ENCODE measurements around the gene CEBPA. TPM values are rescaled to one million over a fixed set of nuclear protein-coding genes. Genes with fewer than 3 reads are reported as not detected.
A peak's percentile ranks its signal among the peaks of the same experiment; 100 is the strongest.

The CEBPA gene
- total RNA-seq (2014; rRNA removed; shearing (Covaris generic); ENCODE audit: low replicate concordance): 10.7 and 16.8 TPM in 2 replicates

DNA sequence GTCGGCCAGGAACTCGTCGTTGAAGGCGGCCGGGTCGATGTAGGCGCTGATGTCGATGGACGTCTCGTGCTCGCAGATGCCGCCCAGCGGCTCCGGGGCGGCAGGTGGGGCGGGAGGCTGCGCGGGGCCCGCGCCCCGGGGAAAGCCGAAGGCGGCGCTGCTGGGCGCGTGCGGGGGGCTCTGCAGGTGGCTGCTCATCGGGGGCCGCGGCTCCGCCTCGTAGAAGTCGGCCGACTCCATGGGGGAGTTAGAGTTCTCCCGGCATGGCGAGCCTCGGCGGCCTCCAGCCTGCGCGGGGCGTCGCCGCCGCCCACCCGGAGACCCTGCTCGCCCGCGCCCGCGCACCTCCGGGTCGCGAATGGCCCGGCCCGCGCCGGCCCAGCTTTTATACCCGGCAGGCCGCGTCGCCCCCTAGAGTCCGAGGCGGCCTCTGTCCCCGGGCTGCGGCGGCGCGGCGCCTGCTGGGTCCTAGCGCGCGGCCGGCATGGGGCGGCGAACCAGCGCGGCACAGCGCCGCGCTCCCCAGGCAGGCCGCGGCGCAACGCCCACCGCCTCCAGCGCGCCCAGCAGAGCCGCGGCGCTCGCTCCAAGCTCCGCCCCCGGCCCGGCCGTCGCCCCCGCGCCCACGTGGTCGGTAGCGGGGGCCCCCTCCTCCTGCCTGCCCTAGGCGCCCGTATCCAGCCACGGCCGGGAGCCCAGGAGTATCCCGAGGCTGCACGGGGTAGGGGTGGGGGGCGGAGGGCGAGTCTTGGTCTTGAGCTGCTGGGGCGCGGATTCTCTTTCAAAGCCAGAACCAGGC lies at the start of gene CEBPA:
Gene CEBPA (minus strand): TSS at position 360 of the 799 bp plus-strand sequence. CDS start 120 bp downstream, at position 240.
- in situ Hi-C loops (cut with HindIII; ENCODE audit: low pct_unique_long_range_greater_than_20kb, low sequenced_read_pairs): no loop called here

DNA sequence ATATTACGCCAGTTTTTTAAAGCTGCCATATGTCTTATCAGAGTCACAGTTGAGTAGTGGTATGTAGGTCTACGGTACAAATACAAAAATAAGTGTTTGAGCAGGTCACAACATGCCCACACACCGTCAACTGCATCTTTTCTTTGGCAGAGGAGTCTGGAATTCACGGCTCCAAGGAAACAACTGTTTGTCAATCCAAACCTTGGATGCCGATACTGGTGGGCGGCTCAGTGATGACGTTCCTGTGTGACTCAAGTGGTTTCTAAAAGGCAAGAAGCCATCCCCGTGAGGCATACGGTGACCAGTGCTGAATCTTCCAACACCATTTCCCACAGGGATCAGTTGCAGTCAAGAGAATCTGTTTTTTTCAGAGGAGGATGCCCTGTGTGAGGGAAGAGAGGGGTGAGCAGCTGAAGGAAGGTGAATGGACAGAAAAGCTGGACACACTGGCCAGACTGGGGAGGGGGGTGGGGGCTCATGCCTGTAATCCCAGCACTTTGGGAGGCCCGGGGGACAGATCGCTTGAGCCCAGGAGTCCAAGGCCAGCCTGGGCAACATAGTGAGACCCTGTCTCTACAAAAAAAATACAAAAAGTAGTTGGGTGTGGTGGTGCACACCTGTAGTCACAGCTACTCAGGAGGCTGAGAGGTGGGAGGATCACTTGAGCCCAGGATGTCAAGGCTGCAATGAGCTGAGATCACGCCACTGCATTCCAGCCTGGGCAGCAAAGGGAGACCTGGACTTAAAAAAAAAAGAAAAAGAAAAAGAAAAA lies 48.4 kb upstream of the CEBPA start:
- no peak for DNase-seq (ENCODE audit: low read depth)
- in situ Hi-C loops (cut with HindIII; ENCODE audit: low pct_unique_long_range_greater_than_20kb, low sequenced_read_pairs): no loop called here

More for the DNA sequence above, at the start of gene CEBPA:
- peak; percentile 90 for DNase-seq (ENCODE audit: low read depth)

DNA sequence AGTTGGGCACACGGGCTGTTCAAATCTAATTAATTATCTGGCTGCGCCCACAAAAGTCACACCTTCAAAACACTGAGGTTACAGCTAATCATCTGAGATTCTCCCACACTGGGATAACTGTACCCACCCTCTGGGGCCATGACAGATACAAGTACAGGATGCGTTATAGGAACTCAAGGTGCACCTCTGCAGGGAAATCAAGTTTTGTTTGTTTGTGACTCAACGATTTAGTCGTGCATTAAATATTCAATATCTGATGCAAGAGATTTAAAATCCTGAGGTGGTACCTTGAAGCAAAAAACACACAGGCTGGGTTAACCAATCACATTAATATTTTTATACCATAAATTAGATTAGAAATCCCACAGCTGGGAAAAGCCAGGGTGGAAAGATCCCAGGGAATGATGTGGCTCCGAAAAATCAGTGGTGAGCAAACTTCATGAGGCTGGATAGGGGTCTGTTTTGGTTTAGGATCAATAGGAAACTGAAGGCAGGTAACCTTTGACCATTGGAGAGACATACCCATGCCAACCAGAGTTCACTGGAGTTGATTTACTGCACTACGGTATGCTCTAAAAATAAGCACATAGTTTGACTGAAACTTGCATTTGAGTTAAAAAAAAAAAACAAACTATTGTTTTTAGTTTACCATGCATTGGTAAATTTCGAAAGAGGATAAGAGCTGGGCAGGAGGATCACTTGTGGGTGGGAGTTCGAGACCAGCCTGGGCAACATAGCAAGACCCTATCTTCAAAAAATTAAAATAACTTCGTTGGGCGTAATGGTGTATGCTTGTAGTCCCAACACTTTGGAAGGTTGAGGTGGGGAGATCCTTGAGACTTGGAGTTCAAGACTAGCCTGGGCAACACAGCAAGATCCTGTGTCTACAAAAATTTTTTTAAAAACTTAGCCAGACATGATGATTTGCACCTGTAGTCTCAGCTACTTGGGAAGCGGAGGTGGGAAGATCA lies 47.3 kb upstream of the CEBPA start:
- no peak for DNase-seq (ENCODE audit: low read depth)
- in situ Hi-C loops (cut with HindIII; ENCODE audit: low pct_unique_long_range_greater_than_20kb, low sequenced_read_pairs): no loop called here

DNA sequence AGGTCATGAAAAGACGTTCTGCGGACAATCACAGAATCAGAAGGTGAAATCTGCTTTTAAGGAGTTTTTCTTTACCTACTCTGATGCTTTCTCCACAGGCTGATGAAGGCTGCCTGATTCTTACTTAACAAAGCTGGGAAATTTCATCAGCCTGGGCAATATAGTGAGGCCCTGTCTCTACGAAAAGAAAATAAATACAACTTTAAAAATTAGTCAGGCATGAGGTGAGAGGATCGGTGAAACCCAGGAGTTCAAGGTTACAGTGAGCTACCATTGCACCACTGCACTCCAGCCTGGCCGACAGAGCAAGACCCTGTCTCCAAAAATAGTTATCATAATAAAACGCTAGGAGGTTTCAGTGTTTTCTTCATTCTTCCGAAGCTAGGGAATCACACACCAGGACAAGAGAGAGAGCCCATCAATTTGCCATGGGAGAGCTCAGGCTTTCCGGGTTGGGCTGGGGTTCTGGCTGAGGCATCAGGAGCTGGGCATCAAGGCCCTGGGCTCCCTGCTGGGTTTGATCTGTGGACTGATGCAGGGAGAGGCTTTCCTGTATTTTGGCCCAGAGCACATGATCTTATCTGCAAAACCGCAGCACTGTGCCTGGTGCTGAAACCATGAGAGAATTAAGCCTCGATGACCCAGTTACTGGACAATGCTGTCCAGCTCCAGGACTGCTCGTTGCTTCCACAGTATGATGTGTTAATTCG lies 46.1 kb upstream of the CEBPA start:
- DNase-seq (ENCODE audit: low read depth): no peak
- in situ Hi-C loops (cut with HindIII; ENCODE audit: low pct_unique_long_range_greater_than_20kb, low sequenced_read_pairs): no loop called here

DNA sequence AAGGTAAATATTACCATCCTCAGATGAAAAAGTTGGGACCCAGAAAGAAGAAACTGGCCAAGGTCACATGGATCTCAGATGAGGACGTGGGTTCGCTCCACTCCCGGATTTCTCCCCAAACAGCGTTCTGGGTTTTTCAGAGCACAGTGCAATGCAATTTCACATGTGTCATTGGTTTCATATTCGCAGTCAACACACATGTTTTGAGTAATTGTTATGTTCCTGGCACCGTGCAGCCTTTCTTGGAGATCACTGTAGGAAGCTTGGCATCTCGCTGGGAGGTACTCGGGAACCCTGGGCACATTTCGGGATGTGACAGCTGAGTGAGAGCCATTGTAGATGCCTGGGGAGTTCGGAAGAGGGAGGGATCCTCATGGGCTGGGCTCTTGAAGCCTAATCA lies 45.0 kb upstream of the CEBPA start:
- DNase-seq (ENCODE audit: low read depth): no peak
- in situ Hi-C loops (cut with HindIII; ENCODE audit: low pct_unique_long_range_greater_than_20kb, low sequenced_read_pairs): no loop called here

DNA sequence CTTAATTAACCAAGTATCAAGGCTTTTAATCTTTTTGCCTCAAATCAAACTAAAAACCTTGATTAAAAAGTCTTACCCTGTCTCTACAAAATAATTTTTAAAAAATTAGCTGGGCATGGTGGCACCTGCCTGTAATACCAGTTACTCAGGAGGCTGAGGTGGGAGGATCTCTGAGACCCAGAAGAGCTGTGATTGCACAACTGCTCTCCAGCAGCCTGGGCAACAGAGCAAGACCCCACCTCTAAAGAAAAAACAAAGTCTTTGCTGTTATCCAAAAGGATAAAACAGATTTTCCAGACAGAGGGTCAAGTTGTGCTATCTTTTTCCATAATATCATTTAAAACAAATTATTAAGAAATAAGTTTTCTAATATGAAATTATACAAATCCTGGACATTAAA lies 44.3 kb upstream of the CEBPA start:
- in situ Hi-C loops (cut with HindIII; ENCODE audit: low pct_unique_long_range_greater_than_20kb, low sequenced_read_pairs): no loop called here

DNA sequence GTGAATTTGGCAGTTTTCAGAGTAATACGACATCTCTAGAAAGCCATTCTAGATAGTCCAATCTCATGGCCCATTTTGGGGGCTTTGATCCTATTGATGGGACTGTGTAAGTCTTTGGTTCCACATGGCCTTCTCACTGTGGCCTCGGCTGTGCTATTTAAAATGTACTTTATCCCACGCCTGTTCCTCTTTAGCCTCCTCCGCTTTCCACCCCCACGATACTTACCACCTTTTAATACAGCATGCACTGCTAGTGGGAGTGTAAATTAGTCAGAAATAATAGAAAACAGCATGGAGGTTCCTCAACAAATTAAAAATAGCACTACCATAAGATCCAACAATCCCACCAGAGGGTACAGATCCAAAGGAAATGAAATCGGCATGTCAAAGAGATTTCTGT lies 42.8 kb upstream of the CEBPA start:
- in situ Hi-C loops (cut with HindIII; ENCODE audit: low pct_unique_long_range_greater_than_20kb, low sequenced_read_pairs): no loop called here
- DNase-seq (ENCODE audit: low read depth): no peak

More for the DNA sequence above, 44.3 kb upstream of the CEBPA start:
- no peak for DNase-seq (ENCODE audit: low read depth)

DNA sequence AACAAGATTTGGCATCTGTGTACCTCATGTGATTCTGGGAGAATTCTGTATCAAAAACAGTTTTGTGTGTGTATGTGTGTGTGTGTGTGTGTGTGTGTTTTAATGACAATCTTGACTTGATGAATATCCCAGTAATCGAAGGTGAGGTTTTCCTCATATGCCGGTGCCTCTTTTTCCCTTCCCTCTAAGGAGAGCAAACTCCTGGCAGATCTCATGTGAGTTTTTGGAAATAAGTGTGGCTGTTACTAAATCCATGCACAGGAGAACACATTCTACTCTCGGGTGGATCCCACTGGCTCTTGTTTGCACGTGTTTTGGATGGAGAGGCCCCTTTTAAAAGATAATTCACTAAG lies 42.2 kb upstream of the CEBPA start:
- no peak for DNase-seq (ENCODE audit: low read depth)
- in situ Hi-C loops (cut with HindIII; ENCODE audit: low pct_unique_long_range_greater_than_20kb, low sequenced_read_pairs): no loop called here

DNA sequence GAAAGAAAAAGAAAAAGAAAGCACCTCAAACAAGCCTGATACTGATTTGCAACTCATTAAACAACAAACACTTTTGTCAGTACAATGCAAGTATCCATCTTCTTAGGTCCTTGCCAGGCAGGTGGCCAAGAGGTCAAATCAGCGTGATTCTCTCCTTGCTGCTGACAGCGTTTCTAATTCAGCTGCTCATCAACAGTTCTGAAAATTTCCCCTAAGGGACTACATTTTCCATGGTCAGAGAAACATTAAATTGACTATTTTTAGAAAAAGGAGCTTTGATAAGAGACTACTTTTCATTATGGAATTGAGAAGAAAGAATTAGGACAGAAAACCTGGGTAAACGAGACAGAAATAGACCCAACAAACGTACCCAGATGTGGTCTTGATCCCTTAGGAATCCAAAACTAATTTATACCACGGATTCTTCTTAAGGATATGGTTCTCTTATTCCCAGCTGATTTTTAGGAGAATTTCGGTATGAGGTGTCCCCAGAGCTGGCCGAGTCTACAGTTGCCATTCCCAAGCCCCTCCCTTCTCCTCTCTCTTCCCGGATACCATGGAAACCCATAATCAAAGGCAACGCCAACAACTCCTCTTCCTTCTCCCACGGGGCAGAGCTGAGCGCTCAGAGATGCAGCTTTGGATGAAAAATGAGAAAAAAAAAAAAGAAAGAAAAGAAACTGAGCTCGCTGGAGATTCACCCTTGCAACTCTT lies 41.7 kb upstream of the CEBPA start:
- no peak for DNase-seq (ENCODE audit: low read depth)
- in situ Hi-C loops (cut with HindIII; ENCODE audit: low pct_unique_long_range_greater_than_20kb, low sequenced_read_pairs): no loop called here

DNA sequence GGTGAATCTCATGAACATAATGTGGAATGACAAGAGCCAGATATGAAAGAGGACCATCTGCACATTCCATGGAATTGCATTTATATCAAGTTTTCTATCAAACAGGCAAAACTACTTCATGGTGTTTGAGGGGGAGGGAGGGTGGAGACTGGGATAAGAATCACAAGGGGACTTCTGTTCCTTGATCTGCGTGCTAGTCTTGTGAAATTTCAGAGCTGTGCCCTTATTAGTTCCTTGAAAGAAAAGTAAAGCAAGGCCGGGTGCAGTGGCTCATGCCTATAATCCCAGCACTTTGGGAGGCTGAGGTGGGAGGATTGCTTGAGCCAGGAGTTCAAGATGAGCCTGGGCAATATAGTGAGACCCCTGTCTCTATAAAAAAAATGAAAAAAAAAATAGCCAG lies 41.0 kb upstream of the CEBPA start:
- no peak for DNase-seq (ENCODE audit: low read depth)
- in situ Hi-C loops (cut with HindIII; ENCODE audit: low pct_unique_long_range_greater_than_20kb, low sequenced_read_pairs): no loop called here

DNA sequence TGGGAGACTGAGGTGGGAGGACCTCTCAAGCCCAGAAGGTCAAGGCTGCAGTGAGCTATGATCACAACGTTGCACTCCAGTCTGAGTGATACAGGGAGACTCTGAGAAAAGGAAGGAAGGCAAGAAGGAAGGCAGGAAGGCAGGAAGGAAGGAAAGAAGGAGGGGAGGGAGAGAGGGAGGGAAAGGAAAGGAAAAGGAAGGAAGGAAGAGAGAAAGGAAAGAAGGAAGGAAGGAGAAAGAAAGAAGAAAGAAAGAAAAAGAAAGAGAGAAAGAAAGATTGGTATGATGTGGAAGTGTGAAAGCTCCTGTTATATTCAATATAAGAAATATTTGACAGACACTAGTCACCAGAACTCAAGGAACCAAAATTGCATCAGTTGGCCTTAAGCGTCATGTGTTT lies 38.7 kb upstream of the CEBPA start:
- in situ Hi-C loops (cut with HindIII; ENCODE audit: low pct_unique_long_range_greater_than_20kb, low sequenced_read_pairs): no loop called here
- no peak for DNase-seq (ENCODE audit: low read depth)

DNA sequence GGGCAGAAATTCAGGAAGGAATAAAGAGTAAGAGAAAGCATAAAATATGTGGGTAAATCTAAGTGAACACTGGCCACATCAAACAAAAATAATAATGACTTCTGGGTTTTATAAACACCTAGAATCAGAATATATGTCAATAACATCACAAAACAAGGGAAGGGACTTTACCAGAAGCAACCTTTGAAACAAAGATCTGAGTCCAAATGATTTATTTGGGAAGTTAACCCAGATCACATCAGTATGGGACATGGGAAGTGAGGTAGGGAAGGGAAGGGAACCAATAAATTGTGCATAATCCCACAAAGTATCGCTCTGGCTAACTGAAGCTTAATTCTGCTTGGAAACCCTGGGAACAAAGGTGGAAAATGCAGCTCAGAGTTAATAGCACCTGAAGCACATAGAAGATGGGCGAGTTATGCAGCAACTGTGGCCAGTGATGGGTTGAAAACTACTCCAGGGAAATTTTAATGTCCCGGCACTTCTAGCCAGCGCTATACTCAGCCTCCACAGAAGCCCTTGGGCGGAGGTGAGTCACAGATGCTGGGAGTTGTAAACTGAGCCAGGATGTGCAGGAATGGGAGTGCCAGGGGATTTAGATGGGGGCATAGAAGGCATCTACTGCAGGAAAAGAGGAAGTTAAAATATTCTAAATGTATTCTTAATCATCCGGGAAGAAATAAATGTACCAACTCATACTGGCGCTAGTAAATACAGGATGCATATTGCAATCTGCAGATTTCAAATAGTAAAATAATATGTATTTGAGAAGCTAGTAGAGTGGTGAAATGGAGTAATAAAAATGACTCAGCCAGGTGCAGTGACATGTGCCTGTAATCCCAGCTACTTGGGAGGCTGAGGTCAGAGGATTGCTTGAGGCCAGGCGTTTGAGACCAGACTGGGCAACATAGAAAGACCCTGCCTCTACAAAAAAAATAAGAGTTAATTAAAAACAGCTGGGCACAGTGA lies 37.0 kb upstream of the CEBPA start:
- in situ Hi-C loops (cut with HindIII; ENCODE audit: low pct_unique_long_range_greater_than_20kb, low sequenced_read_pairs): no loop called here
- DNase-seq (ENCODE audit: low read depth): no peak

DNA sequence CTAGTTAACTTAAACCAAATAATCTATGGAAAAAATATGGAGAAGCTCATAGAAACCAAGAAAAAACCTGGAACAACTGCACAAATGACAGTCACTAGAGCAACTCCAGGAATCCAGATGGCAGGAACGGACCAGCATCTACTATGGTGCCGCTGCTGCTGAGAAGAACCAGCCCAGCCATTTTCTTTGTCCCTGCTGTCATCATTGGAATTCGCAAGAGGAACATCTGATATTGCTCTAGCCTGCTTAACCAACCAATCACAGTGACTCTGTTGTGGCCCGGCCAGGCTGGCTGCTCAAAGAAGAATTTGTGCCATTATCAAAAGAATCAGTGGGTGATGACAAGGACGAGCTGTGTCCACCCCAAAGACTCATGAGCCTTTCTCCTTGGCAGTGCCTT lies 33.1 kb upstream of the CEBPA start:
- DNase-seq (ENCODE audit: low read depth): no peak
- in situ Hi-C loops (cut with HindIII; ENCODE audit: low pct_unique_long_range_greater_than_20kb, low sequenced_read_pairs): no loop called here

DNA sequence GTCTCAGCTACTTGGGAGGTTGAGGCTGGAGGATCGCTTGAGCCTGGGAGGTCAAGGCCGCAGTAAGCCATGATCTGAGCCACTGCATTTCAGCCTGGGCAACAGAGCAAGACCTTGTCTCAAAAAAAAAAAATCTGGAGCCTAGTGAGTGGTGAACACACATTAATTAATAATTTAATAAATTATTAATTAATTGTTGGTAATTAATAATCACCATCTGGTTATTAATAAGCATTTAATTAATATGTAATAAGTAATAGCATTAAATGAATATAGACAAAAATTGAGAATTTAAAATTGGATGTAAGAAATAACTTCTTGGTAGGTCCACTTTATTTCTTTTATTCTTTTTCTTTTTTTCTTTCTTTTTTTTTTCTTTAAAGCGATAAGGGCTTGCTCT lies 31.9 kb upstream of the CEBPA start:
- in situ Hi-C loops (cut with HindIII; ENCODE audit: low pct_unique_long_range_greater_than_20kb, low sequenced_read_pairs): no loop called here
- DNase-seq (ENCODE audit: low read depth): no peak

DNA sequence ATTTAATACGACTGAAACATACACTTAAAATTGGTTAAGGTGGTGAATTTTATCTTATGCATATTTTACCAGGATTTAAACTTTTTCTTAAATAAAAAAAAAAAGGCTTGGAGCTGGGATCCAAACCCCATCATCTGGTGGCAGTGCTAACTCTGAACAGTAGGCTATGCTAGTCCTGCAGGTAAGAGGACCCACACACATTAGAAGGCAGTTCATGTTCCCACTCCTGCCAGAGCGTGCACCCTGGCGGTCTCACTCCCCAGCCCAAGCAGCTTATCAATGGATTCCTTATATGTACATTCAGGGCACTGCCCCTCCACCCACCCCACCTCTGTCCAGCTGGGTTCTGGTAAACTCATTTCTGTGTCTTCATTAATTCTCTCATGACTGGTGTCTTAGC lies 31.3 kb upstream of the CEBPA start:
- DNase-seq (ENCODE audit: low read depth): no peak
- in situ Hi-C loops (cut with HindIII; ENCODE audit: low pct_unique_long_range_greater_than_20kb, low sequenced_read_pairs): no loop called here

DNA sequence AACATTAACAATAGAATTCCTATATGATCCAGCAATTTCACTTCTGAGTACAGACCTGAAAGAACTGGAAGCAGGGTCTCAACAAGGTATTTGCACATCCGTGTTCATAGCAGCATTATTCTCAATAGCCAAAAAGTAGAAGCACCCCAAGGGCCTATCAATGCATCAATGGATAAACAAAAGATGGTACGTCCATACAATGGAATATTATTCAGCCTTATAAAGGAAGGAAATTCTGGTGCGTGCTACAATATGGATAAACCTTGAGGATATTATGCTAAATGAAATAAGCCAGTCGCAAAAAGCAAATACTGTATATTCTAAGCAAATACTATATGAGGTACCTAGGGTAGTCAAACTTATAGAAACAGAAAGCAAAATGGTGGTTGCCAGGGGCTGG lies 30.8 kb upstream of the CEBPA start:
- no peak for DNase-seq (ENCODE audit: low read depth)
- in situ Hi-C loops (cut with HindIII; ENCODE audit: low pct_unique_long_range_greater_than_20kb, low sequenced_read_pairs): no loop called here

Data from Caki2 (cell line).